Measurements from ENCODE around the gene SLC25A42.

DNA sequence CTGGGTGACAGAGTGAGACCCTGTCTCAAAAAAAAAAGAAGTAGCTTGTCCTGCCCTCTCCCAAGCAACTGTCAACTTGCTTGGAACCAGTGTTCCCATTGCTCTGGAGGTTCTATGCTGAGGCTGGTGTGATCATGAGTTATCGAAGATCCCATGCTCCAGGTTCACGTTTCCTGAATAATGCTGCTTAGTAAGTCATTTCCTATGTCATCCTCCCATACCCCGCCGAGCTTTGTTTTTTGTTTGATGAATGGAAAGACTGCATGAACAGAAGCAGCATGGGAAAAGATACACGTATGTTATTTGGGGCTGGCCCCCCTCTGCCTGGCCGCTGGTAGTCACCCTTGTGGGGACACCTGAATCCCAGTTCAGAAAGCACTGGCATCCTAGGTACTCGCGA is 11.3 kb downstream of the SLC25A42 start:
- no peak for TF ChIP-seq EZH2 (optimal IDR thresholded peaks at IDR 0.05; ENCODE audit: low read depth, low read length)
- TF ChIP-seq, protein P1, sequence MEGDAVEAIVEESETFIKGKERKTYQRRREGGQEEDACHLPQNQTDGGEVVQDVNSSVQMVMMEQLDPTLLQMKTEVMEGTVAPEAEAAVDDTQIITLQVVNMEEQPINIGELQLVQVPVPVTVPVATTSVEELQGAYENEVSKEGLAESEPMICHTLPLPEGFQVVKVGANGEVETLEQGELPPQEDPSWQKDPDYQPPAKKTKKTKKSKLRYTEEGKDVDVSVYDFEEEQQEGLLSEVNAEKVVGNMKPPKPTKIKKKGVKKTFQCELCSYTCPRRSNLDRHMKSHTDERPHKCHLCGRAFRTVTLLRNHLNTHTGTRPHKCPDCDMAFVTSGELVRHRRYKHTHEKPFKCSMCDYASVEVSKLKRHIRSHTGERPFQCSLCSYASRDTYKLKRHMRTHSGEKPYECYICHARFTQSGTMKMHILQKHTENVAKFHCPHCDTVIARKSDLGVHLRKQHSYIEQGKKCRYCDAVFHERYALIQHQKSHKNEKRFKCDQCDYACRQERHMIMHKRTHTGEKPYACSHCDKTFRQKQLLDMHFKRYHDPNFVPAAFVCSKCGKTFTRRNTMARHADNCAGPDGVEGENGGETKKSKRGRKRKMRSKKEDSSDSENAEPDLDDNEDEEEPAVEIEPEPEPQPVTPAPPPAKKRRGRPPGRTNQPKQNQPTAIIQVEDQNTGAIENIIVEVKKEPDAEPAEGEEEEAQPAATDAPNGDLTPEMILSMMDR (IDR thresholded peaks at IDR 0.05; ENCODE audit: low read length): no peak
